ENCODE data around the gene COL4A2. TPM values are rescaled to one million over a fixed set of nuclear protein-coding genes. Genes with fewer than 3 reads are reported as not detected.

The COL4A2 gene
- total RNA-seq, 6 experiments from 2014 or later, result 8.4 to 65.8 (median 42.5) TPM

GRCh38 chr13:110354123-110354627 lies 47.1 kb downstream of the COL4A2 start:
- DNase-seq (no peak), ATAC-seq (no peak)
- Histone ChIP-seq H3K27me3 (no peaks in the 10 kb centered on the region), H3K4me1 (no peaks in the 10 kb centered on the region), H3K9me3 (no peaks in the 10 kb centered on the region), H3K4me3 (no peak overlapping the region), H3K27ac (no peak overlapping the region), H3K36me3 (no peaks in the 10 kb centered on the region)
- 77% methylated on average over 5 of the region's 6 CpGs for whole genome bisulfite sequencing (ENCODE audit: insufficient coverage, low coverage, low lambda C conversion rate, missing lambda C conversion rate)
- TF ChIP-seq, protein P1, sequence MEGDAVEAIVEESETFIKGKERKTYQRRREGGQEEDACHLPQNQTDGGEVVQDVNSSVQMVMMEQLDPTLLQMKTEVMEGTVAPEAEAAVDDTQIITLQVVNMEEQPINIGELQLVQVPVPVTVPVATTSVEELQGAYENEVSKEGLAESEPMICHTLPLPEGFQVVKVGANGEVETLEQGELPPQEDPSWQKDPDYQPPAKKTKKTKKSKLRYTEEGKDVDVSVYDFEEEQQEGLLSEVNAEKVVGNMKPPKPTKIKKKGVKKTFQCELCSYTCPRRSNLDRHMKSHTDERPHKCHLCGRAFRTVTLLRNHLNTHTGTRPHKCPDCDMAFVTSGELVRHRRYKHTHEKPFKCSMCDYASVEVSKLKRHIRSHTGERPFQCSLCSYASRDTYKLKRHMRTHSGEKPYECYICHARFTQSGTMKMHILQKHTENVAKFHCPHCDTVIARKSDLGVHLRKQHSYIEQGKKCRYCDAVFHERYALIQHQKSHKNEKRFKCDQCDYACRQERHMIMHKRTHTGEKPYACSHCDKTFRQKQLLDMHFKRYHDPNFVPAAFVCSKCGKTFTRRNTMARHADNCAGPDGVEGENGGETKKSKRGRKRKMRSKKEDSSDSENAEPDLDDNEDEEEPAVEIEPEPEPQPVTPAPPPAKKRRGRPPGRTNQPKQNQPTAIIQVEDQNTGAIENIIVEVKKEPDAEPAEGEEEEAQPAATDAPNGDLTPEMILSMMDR (IDR thresholded peaks at IDR 0.05), result no peak
- intact Hi-C loops (cut with DNase I), result no loop called here

- WGBS (ENCODE audit: insufficient coverage, low coverage, low lambda C conversion rate, missing lambda C conversion rate), result 75% methylated on average over 2 of the region's 5 CpGs
- Histone ChIP-seq H3K9me3 (no peaks in the 10 kb centered on the region), H3K4me1 (no peaks in the 10 kb centered on the region), H3K27me3 (no peaks in the 10 kb centered on the region), H3K4me3 (no peak overlapping the region), H3K27ac (no peak overlapping the region), H3K36me3 (no peaks in the 10 kb centered on the region)
- ATAC-seq (no peak), DNase-seq (no peak)
- intact Hi-C loops (cut with DNase I), result no loop called here
- no peak for TF ChIP-seq POLR2A (IDR thresholded peaks at IDR 0.05)
- TF ChIP-seq, protein P1 (IDR thresholded peaks at IDR 0.05), result no peak
These were observed 47.8 kb downstream of the COL4A2 start for GRCh38 chr13:110354715-110355473.

- Histone ChIP-seq H3K9me3 (no peaks in the 10 kb centered on the region), H3K4me3 (no peak overlapping the region), H3K27ac (no peak overlapping the region), H3K36me3 (no peaks in the 10 kb centered on the region), H3K27me3 (no peaks in the 10 kb centered on the region), H3K4me1 (no peaks in the 10 kb centered on the region)
- intact Hi-C loops (cut with DNase I), result no loop called here
- DNase-seq, result no peak
- WGBS (ENCODE audit: insufficient coverage, low coverage, low lambda C conversion rate, missing lambda C conversion rate), result 66% methylated on average over 9 of the region's 12 CpGs
- TF ChIP-seq, protein P1 (IDR thresholded peaks at IDR 0.05), result no peak
- ATAC-seq, result no peak
These were observed 49.3 kb downstream of the COL4A2 start for GRCh38 chr13:110356362-110356761.

- Histone ChIP-seq H3K4me3 (no peak overlapping the region), H3K27ac (no peak overlapping the region), H3K36me3 (no peaks in the 10 kb centered on the region), H3K4me1 (no peaks in the 10 kb centered on the region), H3K27me3 (no peaks in the 10 kb centered on the region), H3K9me3 (no peaks in the 10 kb centered on the region)
- ATAC-seq (no peak), DNase-seq (no peak)
- TF ChIP-seq, protein P1 (IDR thresholded peaks at IDR 0.05), result no peak
- TF ChIP-seq POLR2A (IDR thresholded peaks at IDR 0.05), result no peak
- 100% methylated on average over 1 of the region's 4 CpGs for WGBS (ENCODE audit: insufficient coverage, low coverage, low lambda C conversion rate, missing lambda C conversion rate)
- intact Hi-C loops (cut with DNase I), result no loop called here
These were observed 51.3 kb downstream of the COL4A2 start for GRCh38 chr13:110358381-110358780.

All from right lobe of liver (tissue), 6 donors.